Left ventricle myocardium inferior (tissue), 1 donor: Measurements from ENCODE around the gene ZNF385C. TPM values are rescaled to one million over a fixed set of nuclear protein-coding genes. Genes with fewer than 3 reads are reported as not detected.

ENCODE experiments used
- DNase-seq: peaks from one replicate; pipeline ENCODE4 v3.0.0-alpha.2; 2020
- H3K27ac ChIP-seq: fragments of 200-600 bp; replicated peaks from 2 replicates; pipeline ENCODE4 v1.8.0; 2021
- H3K27me3 ChIP-seq: fragments of 200-600 bp; 2 replicates; pipeline ENCODE4 v1.8.0; 2021; ENCODE audit warnings: low read depth
- H3K36me3 ChIP-seq: fragments of 200-600 bp; 2 replicates; pipeline ENCODE4 v1.8.0; 2021
- H3K4me1 ChIP-seq: fragments of 200-600 bp; 2 replicates; pipeline ENCODE4 v1.8.0; 2021
- H3K4me3 ChIP-seq: fragments of 200-600 bp; 2 replicates; pipeline ENCODE4 v1.8.0; 2021; ENCODE audit warnings: mild to moderate bottlenecking, moderate library complexity
- H3K9me3 ChIP-seq: fragments of 200-600 bp; replicated peaks from 2 replicates; pipeline ENCODE4 v1.8.0; 2021
- intact Hi-C: fragments of 100-400 bp; cut with micrococcal nuclease; formaldehyde crosslinking; loops from one replicate; pipeline ENCODE4 v1.11.0; 2022
- total RNA-seq: library from RNA; stranded (reverse); fragmentation: NEBNext Ultra II Directional; extraction: Animal tissue kit (Norgen Biotek cat#: 25700); gene quantifications from one replicate; pipeline ENCODE4 v1.2.1, GENCODE V29; 2021
- TF ChIP-seq, protein P1 (sequence below): fragments of 200-600 bp; IDR thresholded peaks from 2 replicates; pipeline ENCODE4 v1.8.0; 2021; ENCODE audit warnings: antibody characterized with exemption, mild to moderate bottlenecking, borderline replicate concordance
- donor health status: DM: no; HTN: yes; CAD: no; lungs with severe emphysema.

Gene ZNF385C
- total RNA-seq, 1 donor from 2014 or later = 0.49 TPM

DNA sequence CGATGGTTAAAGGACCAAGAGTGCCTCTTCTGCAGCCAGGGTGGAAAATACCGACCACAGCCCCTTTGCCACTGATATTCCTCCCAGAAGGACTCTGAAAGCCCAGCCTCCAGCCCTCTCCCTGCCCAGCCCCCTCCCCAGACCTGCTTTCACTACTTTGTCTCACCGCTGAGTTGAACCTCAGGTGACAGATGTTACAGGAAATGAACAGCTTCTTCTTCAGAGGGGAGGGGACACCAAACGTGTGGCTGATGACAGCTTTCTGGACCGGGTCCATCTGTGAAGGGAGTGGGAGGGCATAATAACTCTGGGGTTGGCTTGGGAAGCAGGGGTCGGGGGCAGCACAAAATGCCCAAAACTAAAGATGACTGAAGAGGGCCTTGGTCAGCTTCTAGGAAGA is 64.2 kb downstream of the ZNF385C start:
- peaks cover 31% of the 10 kb centered on the region for H3K27me3 ChIP-seq
- H3K27ac ChIP-seq = no peak overlapping the region
- TF ChIP-seq, protein P1, sequence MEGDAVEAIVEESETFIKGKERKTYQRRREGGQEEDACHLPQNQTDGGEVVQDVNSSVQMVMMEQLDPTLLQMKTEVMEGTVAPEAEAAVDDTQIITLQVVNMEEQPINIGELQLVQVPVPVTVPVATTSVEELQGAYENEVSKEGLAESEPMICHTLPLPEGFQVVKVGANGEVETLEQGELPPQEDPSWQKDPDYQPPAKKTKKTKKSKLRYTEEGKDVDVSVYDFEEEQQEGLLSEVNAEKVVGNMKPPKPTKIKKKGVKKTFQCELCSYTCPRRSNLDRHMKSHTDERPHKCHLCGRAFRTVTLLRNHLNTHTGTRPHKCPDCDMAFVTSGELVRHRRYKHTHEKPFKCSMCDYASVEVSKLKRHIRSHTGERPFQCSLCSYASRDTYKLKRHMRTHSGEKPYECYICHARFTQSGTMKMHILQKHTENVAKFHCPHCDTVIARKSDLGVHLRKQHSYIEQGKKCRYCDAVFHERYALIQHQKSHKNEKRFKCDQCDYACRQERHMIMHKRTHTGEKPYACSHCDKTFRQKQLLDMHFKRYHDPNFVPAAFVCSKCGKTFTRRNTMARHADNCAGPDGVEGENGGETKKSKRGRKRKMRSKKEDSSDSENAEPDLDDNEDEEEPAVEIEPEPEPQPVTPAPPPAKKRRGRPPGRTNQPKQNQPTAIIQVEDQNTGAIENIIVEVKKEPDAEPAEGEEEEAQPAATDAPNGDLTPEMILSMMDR = no peak
- no peaks in the 10 kb centered on the region for H3K36me3 ChIP-seq
- no peaks in the 10 kb centered on the region for H3K4me1 ChIP-seq
- no peaks in the 10 kb centered on the region for H3K9me3 ChIP-seq
- no peak for DNase-seq
- no peak overlapping the region for H3K4me3 ChIP-seq
- intact Hi-C loops = no loop called here

DNA sequence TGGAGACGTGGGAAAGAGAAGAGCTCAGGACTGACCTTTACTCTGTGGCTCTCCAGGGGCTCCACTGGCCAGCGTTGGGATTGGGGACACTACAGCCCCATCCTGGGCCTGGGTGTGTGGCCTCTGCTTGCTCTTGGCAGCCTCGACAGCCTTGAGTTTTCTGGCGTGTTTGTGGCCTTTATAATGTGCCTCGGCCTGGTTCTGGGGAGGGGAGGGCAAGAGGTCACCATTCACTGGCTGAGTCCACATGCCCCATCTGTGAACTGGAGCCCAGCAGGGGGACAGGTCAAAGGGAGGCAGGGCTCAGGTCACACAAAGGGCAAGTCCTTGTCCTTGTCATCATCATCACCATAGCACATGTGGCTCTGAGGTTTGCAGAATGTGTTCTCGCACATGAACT is 66.7 kb downstream of the ZNF385C start:
- H3K27me3 ChIP-seq = peaks cover 32% of the 10 kb centered on the region
- intact Hi-C loops = no loop called here
- peak; percentile 54 for DNase-seq
- TF ChIP-seq, protein P1 = no peak
- no peak overlapping the region for H3K27ac ChIP-seq
- H3K36me3 ChIP-seq = no peaks in the 10 kb centered on the region
- no peak overlapping the region for H3K4me3 ChIP-seq
- no peaks in the 10 kb centered on the region for H3K4me1 ChIP-seq
- H3K9me3 ChIP-seq = no peaks in the 10 kb centered on the region

GRCh38 chr17:42028791-42029127 is 69.5 kb downstream of the ZNF385C start:
- Histone ChIP-seq H3K4me3 (no peak overlapping the region), H3K36me3 (peaks cover 7% of the 10 kb centered on the region), H3K4me1 (peaks cover 18% of the 10 kb centered on the region), H3K27ac (no peak overlapping the region), H3K27me3 (peaks cover 17% of the 10 kb centered on the region), H3K9me3 (no peaks in the 10 kb centered on the region)
- TF ChIP-seq, protein P1 = no peak
- intact Hi-C loops = no loop called here
- DNase-seq = no peak

GRCh38 chr17:42027961-42028790 is 70.1 kb downstream of the ZNF385C start:
- peaks cover 17% of the 10 kb centered on the region for H3K27me3 ChIP-seq
- no peak overlapping the region for H3K27ac ChIP-seq
- intact Hi-C loops = no loop called here
- no peak overlapping the region for H3K4me3 ChIP-seq
- peaks cover 13% of the 10 kb centered on the region for H3K36me3 ChIP-seq
- H3K4me1 ChIP-seq = peaks cover 18% of the 10 kb centered on the region
- H3K9me3 ChIP-seq = no peaks in the 10 kb centered on the region
- TF ChIP-seq, protein P1 = no peak
- no peak for DNase-seq

DNA sequence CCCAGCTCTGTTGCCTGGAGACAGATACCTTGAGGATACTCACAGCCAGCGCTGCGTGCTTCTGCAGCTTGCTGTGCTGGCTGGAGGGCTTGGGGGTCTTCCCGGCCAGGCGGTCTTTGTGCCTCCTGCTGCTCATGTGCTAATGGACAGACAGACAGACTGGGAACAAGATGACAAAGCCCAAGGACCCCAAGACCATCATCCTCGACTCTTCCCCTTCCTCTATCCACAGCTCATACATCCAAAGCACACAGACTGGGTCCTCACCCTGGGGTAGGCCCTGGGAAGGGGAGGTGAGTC is 70.7 kb downstream of the ZNF385C start:
- DNase-seq = no peak
- H3K36me3 ChIP-seq = peaks cover 19% of the 10 kb centered on the region
- intact Hi-C loops = no loop called here
- no peaks in the 10 kb centered on the region for H3K9me3 ChIP-seq
- H3K27me3 ChIP-seq = peaks cover 17% of the 10 kb centered on the region
- no peak overlapping the region for H3K27ac ChIP-seq
- TF ChIP-seq, protein P1 = no peak
- H3K4me3 ChIP-seq = no peak overlapping the region
- peaks cover 20% of the 10 kb centered on the region for H3K4me1 ChIP-seq
